HCT116 (cell line): ENCODE measurements around the gene LIG3. TPM values are rescaled to one million over a fixed set of nuclear protein-coding genes. Genes with fewer than 3 reads are reported as not detected.

Experiments used
- ATAC-seq: fragments of 200-7000 bp; cut with Tn5 transposase; 2 replicates; pipeline ENCODE4 v1.9.1; 2020; ENCODE audit warnings: mild to moderate bottlenecking, moderate library complexity
- BruUV-seq: library from RNA; stranded (reverse); fragments of 400-500 nt; replicated peaks from 2 replicates; lab custom pipeline; 2021; lab: Mats Ljungman, UMichigan
- CTCF ChIA-PET: fragments of 300-600 bp; sonication (Branson Sonifier 250); formaldehyde crosslinking; loops from one replicate; lab custom pipeline; 2021; ENCODE audit warnings: antibody characterized with exemption; lab: Charles Lee
- POLR2A ChIA-PET: fragments of 300-600, 350-600 bp; sonication (Branson Sonifier 250); formaldehyde crosslinking; loops from one replicate; lab custom pipeline; 2021; ENCODE audit warnings: antibody characterized with exemption; lab: Charles Lee
- RAD21 ChIA-PET, 2 experiments: fragments of 300-600 bp; sonication (Branson Sonifier 250); formaldehyde crosslinking; loops; one replicate each; lab custom pipeline; 2023; ENCODE audit warnings: low total read pairs in 2 of 2; ENCODE audit not compliant: uncharacterized antibody in 2 of 2, unreplicated experiment in 2 of 2, low non-redundant PET in 1 of 2; lab: Charles Lee
- DNase-seq: peaks from one replicate; pipeline ENCODE4 v3.0.0-alpha.2; 2010; ENCODE audit warnings: low read depth, low spot score
- H2AFZ ChIP-seq: fragments of 200-600 bp; shearing (Covaris generic), sonication (generic); 2 replicates; pipeline ENCODE4 v1.6.1; 2017; ENCODE audit warnings: low read depth, mixed run types, mixed read lengths, antibody characterized with exemption, low read length; ENCODE audit not compliant: poor library complexity, severe bottlenecking
- H3K27ac ChIP-seq: 2 replicates; pipeline ENCODE4 v1.5.1; 2012; ENCODE audit warnings: low read depth, low read length
- H3K27me3 ChIP-seq: fragments of 200-600 bp; sonication (generic); 2 replicates; pipeline ENCODE4 v1.6.1; 2016; ENCODE audit warnings: mixed run types, low read length, mixed read lengths; ENCODE audit not compliant: insufficient read depth
- H3K36me3 ChIP-seq, 2 experiments: fragments of 200-500 bp in 1 of 2; fragments of 200-600 bp in 1 of 2; sonication (Bioruptor generic) in 1 of 2; sonication (generic) in 1 of 2; 2 replicates each; pipeline versions ENCODE4 v1.5.1 to v1.6.1; 2014 to 2016; ENCODE audit warnings: low read length in 2 of 2, inconsistent platforms in 1 of 2, mixed read lengths in 1 of 2, mixed run types in 1 of 2; ENCODE audit not compliant: insufficient read depth in 2 of 2, control insufficient read depth in 1 of 2
- H3K4me1 ChIP-seq, 2 experiments: fragments of 200-600 bp in 1 of 2; sonication (generic) in 1 of 2; 2 replicates each; pipeline versions ENCODE4 v1.5.1 to v1.6.1; 2012 to 2017; ENCODE audit warnings: low read length in 2 of 2, inconsistent platforms in 1 of 2, mild to moderate bottlenecking in 1 of 2, mixed read lengths in 1 of 2, mixed run types in 1 of 2, moderate library complexity in 1 of 2; ENCODE audit not compliant: insufficient read depth in 2 of 2, control insufficient read depth in 1 of 2
- H3K4me2 ChIP-seq: fragments of 200-600 bp; sonication (generic); 2 replicates; pipeline ENCODE4 v1.6.1; 2017; ENCODE audit warnings: mixed run types, low read length, mixed read lengths
- H3K4me3 ChIP-seq, 2 experiments: fragments of 200-600 bp in 1 of 2; sonication (generic) in 1 of 2; replicated peaks in 1 of 2; 2 replicates each; pipeline ENCODE4 v1.5.1; 2011 to 2016; ENCODE audit warnings: low read length in 2 of 2, control low read depth in 1 of 2, low read depth in 1 of 2, mild to moderate bottlenecking in 1 of 2, mixed read lengths in 1 of 2, mixed run types in 1 of 2
- H3K79me2 ChIP-seq: fragments of 200-600 bp; sonication (generic); 2 replicates; pipeline ENCODE4 v1.6.1; 2017; ENCODE audit warnings: mild to moderate bottlenecking, mixed run types, low read length, moderate library complexity, mixed read lengths; ENCODE audit not compliant: insufficient read depth
- H3K9ac ChIP-seq: fragments of 200-600 bp; sonication (generic); 2 replicates; pipeline ENCODE4 v1.6.1; 2016; ENCODE audit warnings: low read length, mixed read lengths
- H3K9me2 ChIP-seq: fragments of 200-600 bp; sonication (generic), shearing (Covaris generic); 2 replicates; pipeline ENCODE4 v1.6.1; 2017; ENCODE audit warnings: mixed run types, mild to moderate bottlenecking, moderate library complexity; ENCODE audit not compliant: insufficient read depth
- H3K9me3 ChIP-seq, 2 experiments: fragments of 200-500 bp in 1 of 2; fragments of 200-600 bp in 1 of 2; sonication (Bioruptor generic) in 1 of 2; sonication (generic) in 1 of 2; 2 replicates each; pipeline ENCODE4 v1.6.1; 2014 to 2017; ENCODE audit warnings: low read length in 2 of 2, mixed read lengths in 2 of 2, inconsistent platforms in 1 of 2, low read depth in 1 of 2, mild to moderate bottlenecking in 1 of 2, mixed run types in 1 of 2, moderate library complexity in 1 of 2; ENCODE audit not compliant: control insufficient read depth in 1 of 2, insufficient read depth in 1 of 2
- H4K20me1 ChIP-seq: fragments of 200-600 bp; sonication (generic), shearing (Covaris generic); 2 replicates; pipeline ENCODE4 v1.6.1; 2017; ENCODE audit warnings: mixed run types, mild to moderate bottlenecking, moderate library complexity; ENCODE audit not compliant: insufficient read depth
- EZH2 ChIP-seq: fragments of 200-600 bp; sonication (generic); IDR thresholded peaks from 2 replicates; pipeline ENCODE4 v1.6.1; 2017; ENCODE audit warnings: antibody characterized with exemption, mixed run types
- EZH2phosphoT487 ChIP-seq: fragments of 200-600 bp; IDR thresholded peaks from 2 replicates; pipeline ENCODE4 v1.6.1; 2018; ENCODE audit warnings: antibody characterized with exemption, borderline replicate concordance
- FOSL1 ChIP-seq: IDR thresholded peaks from 2 replicates; pipeline ENCODE4 v1.6.1; 2012; ENCODE audit warnings: low read depth
- JUND ChIP-seq: IDR thresholded peaks from 2 replicates; pipeline ENCODE4 v1.6.1; 2012
- RAD21 ChIP-seq: IDR thresholded peaks from 2 replicates; pipeline ENCODE4 v1.6.1; 2012; ENCODE audit warnings: low read depth, mild to moderate bottlenecking
- intact Hi-C: fragments of 100-400 bp; cut with micrococcal nuclease; formaldehyde crosslinking; loops from 2 replicates; pipeline ENCODE4 v1.10.0; 2022
- total RNA-seq: library from RNA; stranded (reverse); gene quantifications from one replicate; pipeline ENCODE4 v1.2.1, GENCODE V29; 2021; ENCODE audit not compliant: unreplicated experiment

The LIG3 gene
- total RNA-seq, 1 experiment from 2014 or later: 49.4 TPM

DNA sequence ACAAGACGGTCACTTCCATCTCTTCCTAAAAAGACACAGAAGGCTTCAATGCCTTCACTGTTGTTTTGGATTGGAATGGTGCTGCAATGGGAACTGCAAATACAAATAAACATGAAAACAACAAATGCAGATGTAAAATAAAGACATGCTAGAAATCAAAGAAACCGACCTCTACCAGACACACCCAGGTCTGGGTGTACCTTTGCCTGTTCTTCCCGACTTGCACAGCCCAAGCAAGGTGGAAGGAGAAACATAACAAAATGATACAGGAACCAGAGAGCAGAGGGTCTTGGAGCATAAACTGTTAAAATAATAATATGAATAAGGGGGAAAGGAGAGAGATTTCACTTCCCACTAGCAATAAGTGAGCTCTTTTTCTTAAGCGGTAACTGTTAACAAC lies 65.9 kb downstream of the LIG3 start:
- TF ChIP-seq JUND: no peak
- H3K9me3 ChIP-seq: no peaks in the 10 kb centered on the region
- DNase-seq (no peak), ATAC-seq (no peak)
- H3K27ac ChIP-seq: no peak overlapping the region
- H3K36me3 ChIP-seq: no peaks in the 10 kb centered on the region
- H3K4me1 ChIP-seq: peaks cover 0 to 7% of the 10 kb centered on the region in 2 experiments; a peak in 1 of 4 replicates
- RAD21 ChIA-PET: no interaction called here
- no peak overlapping the region for H3K4me3 ChIP-seq
- CTCF ChIA-PET: no interaction called here
- H3K9ac ChIP-seq: no peak overlapping the region
- peaks cover 20% of the 10 kb centered on the region; the same call in 1 of the 2 replicates for H3K79me2 ChIP-seq
- H4K20me1 ChIP-seq: no peaks in the 10 kb centered on the region
- no peak overlapping the region for H3K4me2 ChIP-seq
- no peak overlapping the region for H2AFZ ChIP-seq
- H3K9me2 ChIP-seq: no peaks in the 10 kb centered on the region
- BruUV-seq: no TSS peak
- POLR2A ChIA-PET: no interaction called here
- intact Hi-C loops: no loop called here
- H3K27me3 ChIP-seq: no peaks in the 10 kb centered on the region

DNA sequence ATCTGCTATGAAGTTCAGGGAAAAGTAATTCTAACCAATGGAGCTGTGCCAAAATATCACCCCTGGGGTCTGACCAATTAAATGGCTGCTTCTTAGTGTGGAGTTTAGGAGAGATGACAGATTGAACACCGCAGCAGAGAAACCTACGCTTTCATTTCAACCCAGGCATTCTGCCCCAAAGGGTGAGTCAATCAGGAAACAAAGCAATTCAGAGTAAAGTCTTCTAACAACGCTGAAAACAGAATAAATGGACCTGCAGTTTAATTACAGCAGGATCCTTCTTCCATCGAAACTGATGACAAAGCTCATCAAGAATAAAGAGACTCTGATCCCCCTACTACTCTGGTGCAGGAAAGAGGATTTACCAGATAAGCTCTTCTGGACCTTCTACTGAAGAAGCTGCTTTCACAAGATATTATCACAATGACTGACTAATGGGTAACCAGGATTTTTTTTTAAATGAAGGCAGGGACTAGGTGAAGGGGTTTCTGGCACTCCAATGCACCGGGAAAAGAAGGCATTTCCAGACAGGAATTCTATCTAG lies 66.5 kb downstream of the LIG3 start:
- peaks cover 16% of the 10 kb centered on the region; the same call in 1 of the 2 replicates for H3K79me2 ChIP-seq

More for the DNA sequence above, 66.5 kb downstream of the LIG3 start:
- no peak overlapping the region for H3K4me3 ChIP-seq
- CTCF ChIA-PET: no interaction called here
- ATAC-seq (no peak), DNase-seq (no peak)
- H4K20me1 ChIP-seq: no peaks in the 10 kb centered on the region
- no peak for TF ChIP-seq EZH2phosphoT487
- TF ChIP-seq RAD21: no peak
- no peak for TF ChIP-seq FOSL1
- TF ChIP-seq EZH2: no peak
- H2AFZ ChIP-seq: no peak overlapping the region
- H3K36me3 ChIP-seq: no peaks in the 10 kb centered on the region
- peaks cover 0 to 7% of the 10 kb centered on the region in 2 experiments; a peak in 1 of 4 replicates for H3K4me1 ChIP-seq
- POLR2A ChIA-PET: no interaction called here
- intact Hi-C loops: no loop called here
- RAD21 ChIA-PET: no interaction called here
- H3K27ac ChIP-seq: no peak overlapping the region
- no TSS peak for BruUV-seq
- no peaks in the 10 kb centered on the region for H3K9me2 ChIP-seq
- H3K9me3 ChIP-seq: no peaks in the 10 kb centered on the region
- H3K4me2 ChIP-seq: no peak overlapping the region
- no peaks in the 10 kb centered on the region for H3K27me3 ChIP-seq
- H3K9ac ChIP-seq: no peak overlapping the region
